GM19463 (cell line): Measurements from ENCODE around the gene GNL3L.
"Not testable (repeated sequence)": the region's sequence is repeated elsewhere in the genome, so short reads cannot be mapped to it uniquely, and the experiment has no call there.

Experiments
- ATAC-seq: cut with Tn5 transposase; IDR thresholded peaks from one replicate; pipeline ENCODE4 v1.9.1; 2021; ENCODE audit warnings: mild to moderate bottlenecking, moderate library complexity; ENCODE audit not compliant: unreplicated experiment

Gene GNL3L, protein sequence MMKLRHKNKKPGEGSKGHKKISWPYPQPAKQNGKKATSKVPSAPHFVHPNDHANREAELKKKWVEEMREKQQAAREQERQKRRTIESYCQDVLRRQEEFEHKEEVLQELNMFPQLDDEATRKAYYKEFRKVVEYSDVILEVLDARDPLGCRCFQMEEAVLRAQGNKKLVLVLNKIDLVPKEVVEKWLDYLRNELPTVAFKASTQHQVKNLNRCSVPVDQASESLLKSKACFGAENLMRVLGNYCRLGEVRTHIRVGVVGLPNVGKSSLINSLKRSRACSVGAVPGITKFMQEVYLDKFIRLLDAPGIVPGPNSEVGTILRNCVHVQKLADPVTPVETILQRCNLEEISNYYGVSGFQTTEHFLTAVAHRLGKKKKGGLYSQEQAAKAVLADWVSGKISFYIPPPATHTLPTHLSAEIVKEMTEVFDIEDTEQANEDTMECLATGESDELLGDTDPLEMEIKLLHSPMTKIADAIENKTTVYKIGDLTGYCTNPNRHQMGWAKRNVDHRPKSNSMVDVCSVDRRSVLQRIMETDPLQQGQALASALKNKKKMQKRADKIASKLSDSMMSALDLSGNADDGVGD

GRCh38 chrX:54529552-54530356, at the start of gene GNL3L:
GNL3L (plus strand) TSS chrX:54530219; CDS start chrX:54532567, 2,348 bp downstream.
- ATAC-seq = peak; percentile 88

- ATAC-seq = no peak
Measured at GRCh38 chrX:54482839-54483593, 47.0 kb upstream of the GNL3L start.

GRCh38 chrX:54483946-54484345, 46.1 kb upstream of the GNL3L start:
- ATAC-seq = no peak

- no peak for ATAC-seq
Measured at GRCh38 chrX:54484666-54485065, 45.4 kb upstream of the GNL3L start.

GRCh38 chrX:54489819-54490218, 40.2 kb upstream of the GNL3L start:
- not testable (repeated sequence) for ATAC-seq

DNA sequence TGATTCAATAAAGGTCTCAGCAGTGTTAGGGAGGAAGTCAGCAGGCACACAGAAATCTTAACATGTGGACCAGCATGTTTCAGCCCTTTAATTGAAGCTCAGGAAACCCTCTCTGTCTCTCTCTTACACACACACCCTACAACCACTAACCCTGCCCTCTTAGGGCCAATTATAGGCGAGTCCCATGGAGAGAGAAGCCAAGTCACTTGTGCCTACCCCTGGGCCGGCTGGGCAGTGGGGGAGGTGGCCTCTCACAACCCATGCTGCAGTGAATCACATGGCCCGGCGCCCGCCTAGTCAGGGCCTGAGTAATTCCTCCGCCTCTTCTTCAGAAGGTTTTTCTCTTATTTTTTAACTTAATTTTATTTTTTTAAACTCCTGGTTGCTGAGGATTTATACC, 37.7 kb upstream of the GNL3L start:
- ATAC-seq = no peak

DNA sequence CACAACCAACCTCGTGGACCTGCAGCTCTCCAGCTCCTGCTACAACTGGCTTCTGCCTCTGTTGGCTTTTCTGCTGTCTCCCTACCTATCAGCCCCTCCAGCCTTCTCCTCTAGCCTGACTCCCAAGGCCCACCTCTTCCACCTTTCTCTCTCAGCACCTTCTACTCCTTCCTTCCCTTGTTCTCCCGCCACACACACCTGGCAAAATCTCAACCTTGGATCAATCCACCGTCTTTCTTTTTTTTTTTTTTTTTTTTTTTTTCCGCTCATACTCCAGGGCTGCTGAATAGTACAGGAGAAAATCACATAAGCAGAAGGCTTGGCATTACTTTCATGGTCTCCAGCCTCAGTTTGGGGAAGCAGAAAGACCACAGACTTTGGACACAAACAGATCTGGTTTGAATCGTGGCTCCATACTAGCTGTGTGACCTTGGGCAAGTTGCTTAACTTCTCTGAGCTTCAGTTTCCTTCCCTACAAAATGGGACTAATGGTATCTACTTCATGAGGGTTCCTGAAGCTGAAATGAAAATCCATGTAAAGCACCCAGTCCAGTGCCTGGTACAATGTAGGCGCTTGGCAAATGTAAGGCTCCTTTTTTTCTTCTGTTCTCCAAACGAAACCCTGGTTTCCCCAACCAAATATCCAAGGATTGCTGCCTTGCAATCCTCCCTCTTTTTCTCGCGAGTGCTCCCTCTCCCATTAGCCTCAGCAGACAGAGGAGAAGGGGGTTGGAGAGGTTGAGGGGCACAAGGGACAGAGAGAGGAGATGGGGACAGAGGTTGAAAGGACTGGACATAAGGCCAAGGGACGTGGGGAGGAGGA, 35.6 kb upstream of the GNL3L start:
- ATAC-seq = no peak

DNA sequence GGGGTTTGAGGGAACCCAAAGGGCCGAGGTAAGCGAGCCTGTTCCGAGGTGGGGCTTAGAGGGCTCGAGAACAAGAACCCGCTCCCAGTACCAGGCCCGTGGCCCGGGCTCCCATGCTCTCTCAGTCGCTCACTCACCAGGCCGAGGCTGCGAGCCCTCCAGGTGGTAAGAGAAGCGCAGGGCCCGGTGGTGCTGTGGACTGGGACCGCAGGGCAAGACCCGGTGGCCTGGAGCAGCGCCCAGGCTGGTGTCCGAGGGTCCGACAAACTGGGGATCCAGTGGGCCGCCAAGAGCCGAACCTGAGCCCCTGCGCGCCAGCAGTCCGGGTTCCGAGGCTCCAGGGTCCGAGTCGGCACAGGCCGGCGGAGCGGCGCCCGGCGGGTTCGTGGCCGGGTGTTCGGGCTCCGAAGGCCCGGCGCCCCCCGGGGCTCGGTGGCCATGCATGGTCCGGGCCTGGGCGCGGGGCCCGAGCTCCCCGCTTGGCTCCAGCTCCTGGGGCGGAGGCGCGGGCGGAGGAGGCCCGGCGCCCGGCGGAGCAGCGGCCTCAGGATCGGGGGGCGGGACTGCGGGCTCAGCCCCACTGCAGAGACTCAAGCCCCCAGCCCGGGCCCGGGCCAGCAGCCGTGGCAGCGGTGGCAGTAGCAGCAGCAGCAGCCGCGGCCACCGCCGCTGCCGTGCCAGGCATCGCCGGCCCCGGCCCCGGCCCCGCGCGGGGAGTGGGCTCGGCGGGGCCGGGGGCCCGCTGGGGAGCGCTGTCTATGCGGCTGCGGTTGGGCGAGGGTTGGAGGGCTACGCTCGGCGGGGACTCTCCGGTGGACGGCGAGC, 34.8 kb upstream of the GNL3L start:
- no peak for ATAC-seq

DNA sequence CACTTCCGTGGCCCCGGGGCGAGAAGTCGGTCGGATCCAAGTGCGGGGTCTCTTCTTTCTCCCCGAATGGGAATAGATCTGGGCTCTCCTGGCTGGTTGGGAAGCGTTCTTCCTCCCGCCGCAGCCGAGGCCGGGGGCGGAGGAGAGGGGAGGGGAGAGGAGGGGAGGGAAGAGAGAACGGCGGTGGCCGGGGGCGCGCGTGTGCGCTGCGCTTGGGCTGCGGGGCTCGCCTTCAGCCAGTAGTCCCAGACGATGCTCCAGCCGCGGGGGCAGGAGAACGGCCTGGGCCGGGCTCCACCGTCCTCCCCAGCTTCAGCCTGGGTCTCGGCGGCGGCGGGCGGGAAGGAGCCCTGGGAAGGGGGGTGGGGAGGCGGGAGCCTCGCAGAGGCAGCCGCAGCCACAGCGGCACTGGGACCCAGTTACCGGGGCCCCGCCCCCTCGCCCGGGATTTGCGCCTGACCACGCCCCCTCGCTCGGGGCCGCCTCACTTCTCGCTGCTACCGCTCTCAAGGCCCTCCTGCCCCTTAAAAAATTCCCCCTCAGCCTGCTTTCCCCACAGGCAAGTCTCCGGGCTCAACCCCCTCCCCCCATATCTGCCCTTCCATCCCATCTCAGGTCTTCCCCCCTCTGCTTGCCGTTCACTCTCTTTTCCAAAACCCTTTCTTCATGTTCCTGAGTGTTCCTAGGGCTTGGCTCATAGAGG, 34.1 kb upstream of the GNL3L start, which contains the start of gene FGD1:
Gene FGD1 (minus strand): TSS at position 421 of the 703 bp plus-strand sequence. CDS start 802 bp downstream, outside the sequence.
- no peak for ATAC-seq

DNA sequence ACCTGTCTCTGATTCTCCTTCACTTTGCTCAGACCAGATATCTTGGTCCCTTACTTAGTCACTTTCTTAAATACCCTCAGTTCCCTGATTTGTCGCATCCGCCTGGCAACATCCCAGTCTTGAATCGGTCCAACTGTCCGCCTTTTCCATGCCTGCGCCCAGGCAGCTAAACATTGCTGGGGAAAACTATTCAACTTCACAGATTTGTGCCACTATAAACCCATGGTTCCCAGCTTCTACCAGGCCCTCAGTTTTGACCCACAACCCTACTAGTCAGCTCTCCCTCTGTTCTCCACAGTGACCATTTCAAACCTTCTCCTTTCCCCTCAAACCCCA, 33.5 kb upstream of the GNL3L start:
- ATAC-seq = no peak

DNA sequence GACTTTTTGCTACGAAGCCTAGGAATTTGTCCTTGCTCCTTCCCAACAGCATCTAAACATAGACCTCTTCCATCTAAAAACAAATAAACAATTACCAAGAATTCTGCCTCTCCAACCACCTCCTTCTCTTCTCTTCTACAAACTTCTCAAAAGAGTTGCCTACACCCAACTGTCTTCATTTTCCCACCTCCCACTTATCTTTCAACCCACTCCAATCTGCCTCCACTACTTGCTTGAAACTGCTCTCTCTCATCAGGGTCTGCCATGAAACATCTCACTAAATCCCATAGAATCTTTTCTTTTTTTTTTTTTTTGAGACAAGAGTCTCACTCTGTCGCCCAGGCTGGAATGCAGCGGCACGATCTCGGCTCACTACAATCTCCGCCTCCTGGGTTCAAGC, 33.1 kb upstream of the GNL3L start:
- no peak for ATAC-seq

- no peak for ATAC-seq
Measured at GRCh38 chrX:54509400-54509799, 20.6 kb upstream of the GNL3L start.

DNA sequence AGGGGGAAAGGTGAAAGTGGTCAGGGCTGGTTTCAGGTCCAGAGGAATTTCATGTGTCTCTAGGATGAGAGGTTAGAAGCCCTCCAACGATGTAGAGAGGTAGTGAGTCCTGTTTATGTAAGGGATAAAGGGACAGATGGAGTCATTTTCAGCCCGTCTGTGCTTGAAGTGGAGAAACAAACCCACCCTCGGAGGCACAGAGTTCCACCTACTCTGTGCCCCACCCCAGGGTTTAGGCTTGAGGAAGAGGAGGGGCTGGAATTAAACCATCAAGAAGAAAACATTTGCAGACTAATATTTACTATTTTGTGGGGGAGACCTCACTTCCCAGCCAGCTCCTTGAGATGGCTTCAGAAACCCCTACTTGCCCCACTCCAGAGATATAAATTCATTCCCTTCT, 868 bp upstream of the GNL3L start:
- ATAC-seq = no peak

GRCh38 chrX:54530357-54530900, 410 bp downstream of the GNL3L start:
- ATAC-seq = peak; percentile 33

GRCh38 chrX:54534271-54534670, 4.3 kb downstream of the GNL3L start:
- ATAC-seq = no peak

DNA sequence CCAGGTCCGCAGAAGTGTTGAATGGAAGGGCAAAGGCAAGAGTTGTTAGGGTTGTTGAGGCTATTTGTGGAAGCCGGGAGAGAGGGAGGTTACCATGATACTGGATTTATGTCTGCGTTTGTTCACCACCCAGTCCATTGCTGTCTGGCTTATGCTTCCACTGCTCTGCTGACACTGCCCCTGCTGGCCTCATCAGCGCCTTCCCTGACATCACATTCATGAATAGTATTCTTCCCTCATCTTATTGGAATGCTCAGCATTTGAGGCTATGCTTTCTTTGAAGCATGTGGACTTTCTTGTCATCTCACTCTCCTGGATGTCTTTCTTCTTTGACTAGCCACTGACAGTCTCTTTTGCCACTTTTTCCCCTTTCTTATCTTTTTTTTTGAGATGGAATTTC, 10.3 kb downstream of the GNL3L start:
- ATAC-seq = no peak

GRCh38 chrX:54542239-54542638, 12.2 kb downstream of the GNL3L start:
- not testable (repeated sequence) for ATAC-seq

- ATAC-seq = no peak
Measured at GRCh38 chrX:54550821-54551220, 20.8 kb downstream of the GNL3L start.
